ENCODE results near the gene VAT1L.

DNA sequence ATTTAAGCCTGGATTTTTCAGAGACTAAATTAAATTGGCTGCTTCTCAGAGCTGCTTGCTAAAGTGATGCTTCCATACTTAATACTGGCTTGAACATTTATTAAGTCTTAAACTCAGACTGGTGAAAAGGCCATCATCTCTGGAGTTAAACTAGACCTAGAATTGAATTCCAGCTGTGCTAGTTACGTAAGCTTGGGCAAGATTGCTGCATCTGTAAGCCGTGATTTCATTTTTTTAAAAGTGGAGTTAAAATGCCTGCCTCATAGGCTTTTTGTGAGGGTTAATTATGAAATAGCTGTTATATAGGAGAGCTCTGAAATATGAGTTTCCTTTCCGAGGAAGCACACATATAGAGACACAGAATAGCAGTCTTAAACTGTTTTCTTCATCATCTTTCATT lies 84.7 kb downstream of the VAT1L start:
- TF ChIP-seq EZH2 (IDR thresholded peaks at IDR 0.05) (no peak), FOSL1 (IDR thresholded peaks at IDR 0.05; ENCODE audit: low read depth) (no peak), CTCF (IDR thresholded peaks at IDR 0.05 in 2 of 3, conservative IDR thresholded peaks at IDR 0.05 in 1 of 3; ENCODE audit: borderline replicate concordance in 1 of 3, insufficient read depth in 1 of 3, low read depth in 2 of 3, low read length in 2 of 3) (no peak), JUND (IDR thresholded peaks at IDR 0.05) (no peak), POLR2AphosphoS5 (IDR thresholded peaks at IDR 0.05; ENCODE audit: low read depth, low read length) (no peak), POLR2A (IDR thresholded peaks at IDR 0.05; ENCODE audit: borderline replicate concordance, extremely low read depth, insufficient read depth, insufficient read length) (no peak), ZNF274 (IDR thresholded peaks at IDR 0.05; ENCODE audit: low read depth, low read length) (no peak), REST (IDR thresholded peaks at IDR 0.05; ENCODE audit: low read depth) (no peak), EZH2phosphoT487 (IDR thresholded peaks at IDR 0.05; ENCODE audit: borderline replicate concordance) (no peak)
- TF ChIP-seq, protein P1, sequence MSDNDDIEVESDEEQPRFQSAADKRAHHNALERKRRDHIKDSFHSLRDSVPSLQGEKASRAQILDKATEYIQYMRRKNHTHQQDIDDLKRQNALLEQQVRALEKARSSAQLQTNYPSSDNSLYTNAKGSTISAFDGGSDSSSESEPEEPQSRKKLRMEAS (IDR thresholded peaks at IDR 0.05), result no peak
- TF ChIP-seq, protein P2, sequence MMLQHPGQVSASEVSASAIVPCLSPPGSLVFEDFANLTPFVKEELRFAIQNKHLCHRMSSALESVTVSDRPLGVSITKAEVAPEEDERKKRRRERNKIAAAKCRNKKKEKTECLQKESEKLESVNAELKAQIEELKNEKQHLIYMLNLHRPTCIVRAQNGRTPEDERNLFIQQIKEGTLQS (IDR thresholded peaks at IDR 0.05), result no peak
